GM19395 (cell line): ENCODE data around the gene PTPRT.

Experiments
- ATAC-seq: cut with Tn5 transposase; IDR thresholded peaks from one replicate; pipeline ENCODE4 v1.9.1; 2021; ENCODE audit warnings: mild to moderate bottlenecking, moderate library complexity; ENCODE audit not compliant: unreplicated experiment

PTPRT gene

DNA sequence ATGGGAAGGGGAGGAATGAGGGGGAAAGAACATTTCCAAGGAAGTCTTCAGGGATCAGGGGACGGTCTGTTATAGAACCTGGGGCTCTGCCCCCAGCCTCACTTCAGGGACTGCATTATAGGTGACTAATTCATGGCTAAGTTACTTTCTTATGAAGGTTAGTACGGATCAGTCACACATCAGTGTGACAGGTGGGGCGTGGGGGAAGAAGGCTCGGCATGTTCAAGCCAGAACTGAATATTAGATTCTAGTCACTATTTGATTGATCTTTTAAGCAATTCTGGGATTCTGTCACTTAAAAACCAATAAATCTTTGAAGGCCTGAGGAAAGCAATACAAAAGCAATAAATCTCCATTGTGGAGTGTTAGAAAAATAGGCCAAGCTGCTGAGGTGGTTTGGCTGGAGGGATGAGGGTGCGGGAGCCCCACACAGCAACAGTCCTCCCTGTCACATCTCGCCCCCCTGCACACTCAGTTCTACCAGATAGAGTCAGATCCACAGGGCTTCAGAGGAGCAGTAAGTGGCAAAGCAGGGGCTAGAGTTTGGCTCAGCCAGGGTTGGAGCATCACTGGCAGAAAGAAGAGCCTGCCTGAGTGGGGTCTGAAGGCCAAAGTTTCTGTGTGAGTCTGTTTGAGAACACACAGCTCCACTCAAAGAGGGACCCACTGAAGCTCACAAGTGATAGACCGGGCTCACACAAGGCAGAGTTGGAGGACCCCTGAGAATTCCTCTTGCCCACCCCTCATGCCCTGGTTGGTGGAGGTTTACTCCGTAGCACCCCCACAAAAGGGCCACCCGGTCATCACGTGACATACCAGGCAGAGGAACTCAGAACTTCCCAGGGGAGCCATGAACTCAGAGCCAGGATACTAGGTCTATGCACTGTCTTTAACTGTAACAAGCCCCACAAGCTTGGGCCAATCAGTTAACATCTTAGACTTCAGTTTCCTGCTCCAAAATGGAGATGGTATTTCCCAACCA, 843.2 kb downstream of the PTPRT start:
- no peak for ATAC-seq

DNA sequence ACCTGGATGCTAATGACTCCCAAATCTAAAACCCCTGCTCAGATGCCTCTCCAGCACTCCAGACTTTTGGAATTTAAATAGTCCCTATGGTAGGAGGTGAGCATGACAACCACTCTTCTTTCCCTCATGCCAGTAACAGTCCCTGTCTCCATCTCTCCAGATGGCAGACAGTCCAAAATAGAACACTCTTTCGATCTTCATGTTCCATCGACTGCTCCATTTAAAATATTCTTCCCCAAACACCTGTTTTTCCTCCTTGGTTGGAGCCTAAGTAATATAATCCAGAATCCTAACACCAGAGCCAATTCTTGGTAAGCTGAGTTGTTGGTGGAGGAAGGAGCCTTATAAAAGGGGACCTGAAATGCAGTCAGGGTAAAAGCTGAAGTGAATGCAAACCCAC, 848.1 kb downstream of the PTPRT start:
- no peak for ATAC-seq

DNA sequence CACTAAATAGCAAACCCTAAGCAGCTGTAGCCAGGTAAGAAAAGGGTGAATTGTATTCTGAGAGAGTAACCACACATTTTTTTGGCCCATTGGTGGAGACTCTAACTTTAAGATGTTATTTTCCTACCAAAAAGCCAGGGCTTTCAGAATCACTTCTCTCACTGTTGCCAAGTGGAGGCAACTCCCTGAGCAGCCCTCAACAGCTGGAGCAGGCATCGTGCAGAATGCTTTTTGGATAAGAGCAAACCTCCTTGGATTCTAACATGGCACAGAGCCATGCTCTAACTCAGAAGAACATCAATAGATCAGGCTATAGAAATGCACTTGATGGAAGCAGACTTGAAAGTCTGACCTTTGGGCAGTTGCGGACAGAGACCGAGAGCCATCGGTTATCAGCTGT, 849.3 kb downstream of the PTPRT start:
- ATAC-seq, result no peak

DNA sequence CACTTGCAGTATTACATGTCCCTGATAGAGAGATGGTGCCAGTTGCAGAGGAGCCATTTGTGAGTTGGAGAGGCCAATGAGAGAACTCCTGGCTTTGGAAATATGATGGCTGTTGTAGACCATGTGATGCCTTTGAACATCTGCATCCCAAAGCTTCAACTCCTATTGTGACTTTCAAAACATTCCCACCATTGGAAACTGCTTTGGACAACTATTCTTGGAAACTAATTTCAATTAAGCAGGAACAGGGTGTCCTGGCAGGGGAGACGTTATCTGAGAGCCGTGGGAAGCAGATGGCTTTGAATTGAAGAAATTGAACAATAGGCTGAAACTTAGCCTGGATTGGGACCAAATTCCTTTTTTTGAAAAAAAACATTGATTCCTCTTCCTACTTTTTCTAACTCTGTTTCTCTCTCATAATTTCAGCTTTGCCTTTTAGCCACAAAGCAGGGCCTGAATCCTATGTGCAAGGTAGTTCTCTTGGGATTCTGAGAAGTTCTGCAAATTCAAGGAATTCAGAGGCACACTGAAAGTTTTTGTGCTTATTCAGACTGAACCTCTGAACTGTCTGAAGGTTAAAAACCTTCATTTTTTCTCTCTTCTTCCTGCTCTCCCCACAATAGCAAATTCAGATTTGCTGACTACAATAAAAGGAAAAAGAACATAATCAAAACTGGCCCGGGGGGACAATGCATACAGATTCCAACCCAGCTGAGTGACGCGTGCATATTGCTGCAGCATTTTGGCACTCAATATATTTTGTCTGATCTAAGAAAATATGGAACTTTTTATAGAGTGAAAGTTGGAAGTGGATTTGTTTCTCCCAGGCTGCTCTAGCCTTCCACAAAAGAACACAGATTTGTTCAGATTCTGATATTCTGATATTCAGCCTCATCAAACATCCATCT, 851.2 kb downstream of the PTPRT start:
- no peak for ATAC-seq

DNA sequence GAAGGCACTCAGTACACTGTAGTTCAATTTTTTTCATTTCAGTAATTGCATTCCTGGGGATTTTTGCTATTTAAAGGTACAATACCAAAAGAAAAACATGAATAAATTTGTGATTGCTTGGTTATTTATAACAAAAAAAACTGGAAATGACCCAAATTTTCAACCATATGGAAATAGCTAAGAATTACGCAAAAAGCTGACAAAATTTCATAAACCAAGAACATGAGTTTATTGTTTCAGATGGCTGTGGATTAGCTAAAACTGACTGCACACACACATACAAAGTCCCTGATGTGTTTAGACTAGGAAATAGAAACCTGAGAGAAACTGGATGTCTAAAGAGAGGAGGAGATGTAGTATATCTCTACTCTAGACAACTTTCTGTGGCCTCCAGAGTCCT, 853.1 kb downstream of the PTPRT start:
- no peak for ATAC-seq

DNA sequence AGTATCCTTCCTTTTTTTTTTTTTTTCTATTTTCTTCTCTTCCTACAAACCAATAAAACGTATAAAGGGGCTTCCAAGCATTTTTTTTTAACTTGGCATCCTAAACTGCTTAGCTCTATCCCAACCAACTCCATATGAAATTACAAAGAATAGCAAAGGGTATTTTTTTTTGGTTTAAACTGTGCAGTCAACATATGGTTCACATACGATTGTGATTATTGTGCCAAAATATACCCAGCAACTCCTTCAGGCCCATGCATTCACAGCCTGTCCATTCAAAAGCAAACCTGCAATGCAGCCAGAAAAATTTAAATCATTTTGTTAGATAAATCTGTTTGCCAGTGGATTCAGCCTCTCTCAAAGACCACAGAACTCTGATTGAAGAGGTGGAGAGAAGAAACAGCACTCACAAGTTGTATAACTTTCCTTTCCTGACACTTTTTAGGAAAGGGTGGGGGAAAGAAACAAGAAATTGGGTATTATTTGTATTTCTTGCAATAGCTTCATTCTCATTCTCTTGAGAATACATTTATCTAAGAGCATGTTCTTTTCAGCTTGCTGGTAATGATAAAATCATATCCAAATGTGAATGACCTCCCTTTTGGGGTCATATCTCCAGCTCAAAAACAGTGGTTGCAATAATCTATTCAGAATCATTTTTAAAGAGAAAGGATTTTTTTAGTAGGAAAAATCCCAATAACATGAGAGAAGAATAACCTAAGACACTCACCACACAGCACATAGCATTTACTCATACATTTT, 870.3 kb downstream of the PTPRT start:
- ATAC-seq, result no peak

DNA sequence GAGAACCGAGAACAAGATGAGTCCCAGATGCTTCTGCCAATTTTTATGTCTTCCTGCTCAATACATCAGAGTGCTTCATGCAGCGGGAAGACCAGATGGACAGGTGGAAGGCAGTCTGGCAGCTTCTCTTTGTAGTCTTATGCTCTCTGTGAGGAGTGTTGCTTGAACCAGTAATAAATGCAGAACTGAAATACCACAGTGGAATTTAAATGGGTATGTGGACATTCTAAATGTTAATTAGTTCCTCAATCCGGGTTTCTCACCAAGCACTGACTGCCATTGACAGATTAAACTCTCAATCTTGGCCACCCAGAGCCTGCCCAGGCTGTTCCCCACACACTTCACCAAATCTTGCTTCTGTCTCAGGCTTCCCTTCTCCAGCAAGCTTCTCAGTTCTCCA, 876.0 kb downstream of the PTPRT start:
- no peak for ATAC-seq

DNA sequence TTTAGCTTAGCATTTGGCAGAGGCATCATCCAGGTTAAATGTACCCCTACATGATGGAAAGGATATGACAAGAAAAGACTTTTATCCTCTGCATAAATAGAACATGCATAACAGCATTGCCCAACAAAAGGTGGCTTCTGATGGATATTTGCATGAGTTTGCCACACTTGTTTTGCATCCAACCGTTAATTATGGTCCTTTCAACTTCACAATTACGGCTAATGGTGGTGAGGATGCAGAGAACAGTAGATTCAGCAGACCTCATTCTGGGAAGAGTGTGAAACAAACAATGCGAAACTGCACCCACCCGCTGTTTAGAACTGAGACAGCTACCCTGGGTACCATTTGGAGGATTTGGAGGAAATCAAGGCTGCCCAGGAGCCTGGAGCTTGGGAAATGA, 880.7 kb downstream of the PTPRT start:
- ATAC-seq, result no peak

DNA sequence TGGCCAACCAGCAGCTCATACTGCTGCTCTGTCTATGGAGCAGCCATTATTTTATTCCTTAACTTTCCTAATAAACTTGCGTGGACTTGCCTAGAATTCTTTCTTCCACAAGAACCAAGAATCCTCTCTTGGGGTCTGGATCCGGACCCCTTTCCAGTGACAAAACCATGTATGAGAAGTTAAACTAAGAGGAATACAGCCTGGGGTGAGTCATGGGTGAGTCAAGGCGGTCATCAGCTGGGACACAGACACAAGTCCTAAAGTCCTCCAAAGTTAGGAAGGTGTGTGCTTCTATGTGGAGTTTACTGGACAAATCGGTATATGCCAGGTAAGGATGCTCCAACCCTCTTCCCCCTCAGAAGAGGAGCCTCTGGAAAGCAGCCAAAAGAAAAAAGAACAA, 881.5 kb downstream of the PTPRT start:
- ATAC-seq, result no peak

DNA sequence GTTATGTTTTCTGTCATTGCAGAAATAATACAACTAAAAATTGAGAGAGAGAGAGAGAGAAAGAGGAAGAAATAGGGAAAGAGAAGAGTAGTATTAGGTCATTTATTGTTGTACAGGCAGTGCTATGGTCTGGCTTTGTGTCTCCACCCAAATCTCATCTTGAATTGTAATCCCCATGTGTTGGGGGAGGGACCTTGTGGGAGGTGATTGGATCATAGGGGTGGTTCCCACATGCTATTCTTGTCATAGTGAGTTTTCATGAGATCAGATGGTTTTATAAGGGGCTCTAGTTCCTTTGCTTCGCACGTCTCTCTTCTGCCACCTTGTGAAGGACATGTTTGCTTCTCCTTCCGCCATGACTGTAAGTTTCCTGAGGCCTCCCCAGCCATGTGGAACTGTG, 894.1 kb downstream of the PTPRT start:
- no peak for ATAC-seq

DNA sequence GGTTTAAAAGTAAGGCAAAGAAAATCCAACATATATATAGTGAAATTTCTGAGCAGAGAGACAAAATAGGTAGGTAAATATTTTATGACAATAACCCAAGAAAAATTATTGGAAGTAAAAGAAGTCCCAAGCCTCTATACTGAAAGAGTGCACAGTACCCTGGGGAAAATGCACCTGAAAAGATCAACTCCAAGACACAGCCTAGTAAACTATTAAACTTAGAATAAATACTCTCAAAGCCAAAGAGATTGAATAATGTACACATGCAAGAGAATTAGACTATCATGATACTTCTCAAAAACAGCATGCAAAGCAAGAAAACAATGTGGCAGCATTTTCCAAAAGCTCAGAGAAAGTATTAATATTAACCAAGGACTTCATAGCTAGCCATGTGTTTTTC, 894.7 kb downstream of the PTPRT start:
- no peak for ATAC-seq

DNA sequence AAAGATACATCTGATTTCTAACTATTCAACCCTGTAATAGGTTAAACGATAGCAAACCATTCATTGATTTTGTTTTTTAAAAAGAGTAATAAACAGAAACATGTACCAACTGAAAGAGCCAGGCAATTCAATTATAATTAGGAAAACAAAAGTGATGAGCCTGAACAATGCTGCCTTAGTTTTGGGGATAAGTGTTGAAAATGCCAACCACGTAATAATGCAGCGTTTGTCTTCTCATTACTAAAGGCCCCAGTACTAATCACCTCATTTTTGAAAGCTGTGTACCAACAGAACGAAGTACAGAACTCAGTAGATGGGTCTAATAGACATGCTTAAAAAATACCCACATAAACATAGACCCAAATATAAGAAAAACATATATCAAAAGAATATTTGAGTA, 907.9 kb downstream of the PTPRT start:
- ATAC-seq, result no peak

DNA sequence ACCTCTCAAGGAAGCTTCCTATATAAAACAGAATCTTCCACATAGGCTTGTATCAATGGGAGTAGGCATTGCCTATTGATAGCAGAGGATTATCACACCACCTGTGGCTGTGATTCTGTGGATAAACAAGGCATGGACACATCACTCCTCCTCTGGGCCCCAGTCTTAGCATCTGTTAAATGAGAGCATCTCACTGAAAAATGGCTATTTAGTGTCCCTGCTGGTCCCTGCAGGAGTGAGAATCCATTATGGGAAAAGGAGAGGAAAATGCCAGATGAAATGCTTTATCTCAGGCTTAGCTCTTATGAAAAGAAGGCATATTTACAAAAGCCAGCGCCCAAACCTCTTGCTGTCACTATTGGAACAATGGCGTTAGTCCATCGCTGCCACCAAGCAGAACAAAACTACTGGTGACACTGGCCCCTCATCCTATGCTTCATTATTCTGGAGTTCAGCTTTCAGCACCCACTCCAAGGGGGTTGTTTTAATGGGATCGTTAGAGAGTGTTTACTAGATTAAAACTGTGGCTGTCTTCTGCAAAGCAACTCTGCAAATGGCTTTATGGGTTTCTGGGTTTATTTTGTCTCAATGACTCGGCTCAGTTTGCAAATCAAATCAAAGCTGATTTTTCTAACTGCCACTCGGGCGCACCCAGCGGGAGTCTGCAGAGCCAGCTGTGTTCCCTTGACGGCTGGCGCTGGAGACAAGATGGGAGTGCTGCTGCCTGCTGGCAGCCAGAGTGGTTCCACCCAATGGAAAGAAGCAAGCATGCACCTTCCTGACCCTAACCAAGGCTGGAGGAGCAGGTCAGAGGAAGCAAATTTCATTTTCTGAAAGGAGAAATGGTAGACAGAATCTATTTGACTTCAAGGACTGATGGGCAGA, 912.7 kb downstream of the PTPRT start:
- ATAC-seq, result no peak

DNA sequence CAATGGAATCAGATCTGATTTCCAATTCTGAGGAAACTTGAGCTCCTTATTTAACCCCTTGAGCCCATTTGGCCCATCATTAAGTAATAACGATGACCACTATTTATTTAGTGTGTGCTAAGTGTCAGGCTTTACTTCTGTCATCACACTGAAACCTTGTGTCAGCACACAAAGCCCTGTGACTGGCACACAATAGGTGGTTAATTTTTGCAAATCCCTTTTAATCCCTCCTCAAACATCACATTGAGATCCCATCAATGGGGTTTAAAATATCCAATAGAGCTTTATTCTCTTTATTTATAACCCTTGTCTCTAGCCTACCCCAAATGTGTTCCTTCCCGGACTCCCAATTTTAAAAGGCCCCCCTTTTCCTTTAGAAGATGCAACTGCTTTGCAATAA, 914.7 kb downstream of the PTPRT start:
- ATAC-seq, result no peak

DNA sequence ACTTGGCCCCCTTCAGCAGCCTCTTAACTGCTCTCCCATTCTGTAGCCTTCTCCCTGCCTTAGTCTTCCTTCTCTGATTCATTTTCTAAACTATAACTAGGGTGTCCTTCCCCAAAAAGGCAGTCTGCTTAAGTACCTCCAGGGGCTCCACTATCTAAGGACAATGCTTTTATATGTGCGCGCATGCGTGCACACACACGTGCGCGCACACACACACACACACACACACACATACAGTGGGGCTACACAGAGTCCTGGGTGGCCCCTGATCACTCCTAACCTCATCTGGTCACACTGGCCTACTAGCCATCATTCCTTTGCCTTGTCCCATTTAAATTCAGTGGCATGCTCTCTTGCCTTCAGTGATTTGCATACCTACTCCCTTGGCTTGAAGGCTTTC, 917.2 kb downstream of the PTPRT start:
- ATAC-seq, result no peak

DNA sequence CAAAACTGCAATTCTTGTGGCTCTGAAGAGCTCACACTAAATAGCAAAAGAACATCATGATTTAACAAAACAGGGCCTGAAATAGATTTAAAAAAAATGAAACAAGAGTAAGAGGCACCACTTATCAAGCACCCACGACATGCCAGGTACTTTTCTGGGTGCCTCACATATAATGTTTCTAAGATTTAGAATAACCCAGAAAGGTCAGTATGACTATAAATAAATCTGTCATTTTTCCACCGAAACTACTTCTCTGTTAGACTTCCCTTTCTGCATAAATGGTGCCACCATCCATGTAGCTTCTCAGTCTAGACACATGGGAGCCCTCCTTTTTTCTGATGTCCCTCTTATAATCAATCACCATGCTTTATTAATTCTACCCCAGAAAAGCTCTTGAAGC, 919.2 kb downstream of the PTPRT start:
- ATAC-seq, result no peak

DNA sequence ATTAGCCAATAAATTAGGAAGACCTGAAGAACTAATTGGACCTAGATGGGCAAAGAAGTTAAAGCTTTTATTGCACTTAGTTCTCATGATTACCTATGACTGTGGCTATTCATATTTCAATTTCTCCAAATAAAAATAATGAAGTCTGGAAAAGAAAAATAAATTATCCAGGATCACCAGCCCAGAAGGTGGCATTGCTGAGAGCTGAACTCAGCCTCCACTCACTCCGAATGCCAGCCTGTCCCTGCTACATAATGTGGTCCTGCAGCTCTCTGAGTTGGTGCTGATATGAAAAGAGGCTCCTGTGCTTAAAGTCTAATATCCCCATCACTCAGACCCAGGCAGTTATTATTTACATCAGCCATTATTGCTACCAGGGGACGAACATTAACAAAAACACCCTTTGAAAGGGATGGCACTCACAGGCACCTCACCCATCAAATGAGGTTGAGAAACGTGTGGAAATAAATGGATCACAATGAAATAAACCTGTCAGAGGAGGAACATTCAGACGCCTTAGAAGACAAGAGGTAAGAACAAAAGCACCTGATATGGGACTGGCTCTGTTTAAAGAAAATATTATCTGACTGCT, 921.8 kb downstream of the PTPRT start:
- ATAC-seq, result no peak

DNA sequence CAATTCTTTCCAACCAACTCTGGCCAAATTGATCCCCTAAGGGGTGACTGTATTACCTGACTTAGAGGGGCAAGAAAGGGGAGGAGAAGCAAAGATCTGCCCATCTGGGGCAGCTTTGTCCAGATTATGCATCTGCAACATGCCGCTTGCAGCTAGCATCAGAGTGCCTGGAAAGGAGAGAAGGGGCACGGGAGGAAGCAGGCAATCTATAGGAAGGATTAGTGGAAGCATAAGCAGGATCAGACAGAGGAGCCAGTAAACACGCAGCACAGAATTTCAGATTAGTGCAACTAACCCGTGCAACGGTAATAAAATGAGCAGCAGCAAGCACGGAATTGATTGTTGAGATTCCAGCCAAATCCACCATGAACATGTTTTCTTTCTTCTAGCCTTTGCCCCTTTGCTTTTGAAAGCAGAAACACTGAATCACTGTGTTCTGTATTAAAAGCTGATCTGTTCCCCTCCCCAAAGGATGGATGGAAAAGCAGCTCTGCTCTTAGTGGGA, 927.9 kb downstream of the PTPRT start:
- no peak for ATAC-seq

DNA sequence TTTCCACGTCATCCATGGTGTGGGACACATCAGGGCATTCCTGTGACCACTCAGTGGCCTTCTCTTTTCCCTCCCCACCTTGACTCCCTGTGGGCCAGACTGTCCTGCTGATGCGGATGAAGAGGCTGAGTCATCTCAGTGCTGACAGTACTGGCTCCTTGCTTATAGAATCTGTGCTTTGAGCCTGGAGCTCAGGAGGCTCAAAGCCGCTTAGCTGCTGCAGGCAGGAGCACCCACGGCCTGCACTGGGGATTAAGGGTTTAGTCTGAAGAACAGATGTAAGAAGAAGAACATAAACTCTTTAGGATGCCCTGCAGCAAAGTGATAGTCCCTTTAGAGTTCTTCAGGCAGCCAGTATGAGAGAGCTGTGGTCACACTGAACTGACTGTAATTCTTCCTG, 929.5 kb downstream of the PTPRT start:
- ATAC-seq, result no peak

DNA sequence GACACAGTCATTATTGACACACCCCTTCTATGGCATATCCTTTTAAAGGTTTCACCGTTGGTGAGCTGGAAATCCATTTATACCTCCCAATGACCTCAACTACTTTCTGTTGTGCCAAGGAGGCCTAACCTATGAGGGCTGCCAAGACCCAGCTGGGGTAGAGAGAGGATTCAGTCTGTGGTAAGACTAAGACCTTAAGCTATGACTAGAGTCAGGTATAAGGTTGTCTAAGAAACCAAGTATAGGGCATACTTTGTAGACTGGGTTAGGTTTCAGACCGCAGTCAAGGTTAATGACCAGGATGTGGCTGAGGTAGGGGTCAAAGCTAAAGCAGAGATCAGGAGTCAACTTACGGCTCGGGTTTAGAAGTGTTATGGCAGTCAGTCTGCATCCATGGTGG, 930.3 kb downstream of the PTPRT start:
- no peak for ATAC-seq
